GM23338 (cell line): ENCODE measurements around the gene LNP1. TPM values are rescaled to one million over a fixed set of nuclear protein-coding genes. Genes with fewer than 3 reads are reported as not detected.
A peak's percentile ranks its signal among the peaks of the same experiment; 100 is the strongest.

ENCODE experiments used
- ATAC-seq: fragments of 200-7000 bp; cut with Tn5 transposase; 3 replicates; pipeline ENCODE4 v1.9.1; 2020
- DNase-seq: peaks from one replicate; pipeline ENCODE4 v3.0.0-alpha.2; 2015; ENCODE audit warnings: low spot score
- H2AFZ ChIP-seq: fragments of 200-600 bp; sonication (generic); 2 replicates; pipeline ENCODE4 v1.8.0; 2016; ENCODE audit warnings: antibody characterized with exemption, mild to moderate bottlenecking, moderate library complexity
- H3F3A ChIP-seq: fragments of 200-600 bp; sonication (generic); replicated peaks from 2 replicates; pipeline ENCODE4 v1.8.0; 2017; ENCODE audit warnings: antibody characterized with exemption, mixed run types, low read depth
- H3K27ac ChIP-seq: fragments of 200-600 bp; sonication (generic); 2 replicates; pipeline ENCODE4 v1.6.1; 2016; ENCODE audit warnings: low read depth
- H3K27me3 ChIP-seq: fragments of 200-600 bp; sonication (generic); 2 replicates; pipeline ENCODE4 v1.8.0; 2016; ENCODE audit warnings: mild to moderate bottlenecking, mixed run types, moderate library complexity; ENCODE audit not compliant: insufficient read depth
- H3K36me3 ChIP-seq: fragments of 200-600 bp; sonication (generic); 2 replicates; pipeline ENCODE4 v1.8.0; 2016; ENCODE audit warnings: mild to moderate bottlenecking; ENCODE audit not compliant: insufficient read depth
- H3K4me1 ChIP-seq: fragments of 200-600 bp; sonication (generic); 2 replicates; pipeline ENCODE4 v1.8.0; 2016; ENCODE audit warnings: mild to moderate bottlenecking, moderate library complexity; ENCODE audit not compliant: insufficient read depth
- H3K4me2 ChIP-seq: fragments of 200-600 bp; sonication (generic); 2 replicates; pipeline ENCODE4 v1.7.1; 2017; ENCODE audit warnings: mixed run types
- H3K4me3 ChIP-seq: fragments of 200-600 bp; sonication (generic); 2 replicates; pipeline ENCODE4 v1.6.1; 2016; ENCODE audit warnings: mixed run types
- H3K79me2 ChIP-seq: fragments of 200-600 bp; sonication (generic); replicated peaks from 2 replicates; pipeline ENCODE4 v1.8.0; 2017; ENCODE audit warnings: mild to moderate bottlenecking; ENCODE audit not compliant: insufficient read depth
- H3K9me2 ChIP-seq: fragments of 200-600 bp; sonication (generic); 2 replicates; pipeline ENCODE4 v1.8.0; 2017; ENCODE audit not compliant: insufficient read depth
- H4K20me1 ChIP-seq: fragments of 200-600 bp; sonication (generic); replicated peaks from 2 replicates; pipeline ENCODE4 v1.8.0; 2017; ENCODE audit warnings: mild to moderate bottlenecking; ENCODE audit not compliant: insufficient read depth
- H3K27ac Mint-ChIP-seq: 2 replicates; pipeline ENCODE4 v1.8.0; 2020; ENCODE audit warnings: inconsistent platforms, mild to moderate bottlenecking, moderate library complexity, mixed read lengths
- H3K27me3 Mint-ChIP-seq: 3 replicates; pipeline ENCODE4 v1.8.0; 2022; ENCODE audit warnings: low read depth, mild to moderate bottlenecking, moderate library complexity, mixed read lengths, inconsistent platforms; ENCODE audit not compliant: insufficient read depth, poor library complexity
- H3K36me3 Mint-ChIP-seq: 3 replicates; pipeline ENCODE4 v1.8.0; 2021; ENCODE audit warnings: low read depth, mild to moderate bottlenecking, inconsistent platforms, moderate library complexity, mixed read lengths
- H3K4me1 Mint-ChIP-seq: 3 replicates; pipeline ENCODE4 v1.8.0; 2020; ENCODE audit warnings: mild to moderate bottlenecking, inconsistent platforms, mixed read lengths
- H3K4me3 Mint-ChIP-seq: 3 replicates; pipeline ENCODE4 v1.8.0; 2021; ENCODE audit warnings: moderate library complexity, mild to moderate bottlenecking, inconsistent platforms, mixed read lengths
- H3K9me3 Mint-ChIP-seq: 3 replicates; pipeline ENCODE4 v1.8.0; 2020; ENCODE audit warnings: moderate library complexity, mild to moderate bottlenecking, inconsistent platforms, mixed read lengths
- ETS1 ChIP-seq: IDR thresholded peaks from 2 replicates; pipeline ENCODE4 v1.6.1; 2016; ENCODE audit warnings: antibody characterized with exemption
- EZH2 ChIP-seq: fragments of 200-600 bp; sonication (generic); IDR thresholded peaks from one replicate; pipeline ENCODE4 v1.8.0; 2017; ENCODE audit warnings: antibody characterized with exemption, mild to moderate bottlenecking, low read depth; ENCODE audit not compliant: unreplicated experiment
- EZH2phosphoT487 ChIP-seq: fragments of 200-600 bp; sonication (generic); IDR thresholded peaks from one replicate; pipeline ENCODE4 v1.8.1; 2018; ENCODE audit warnings: antibody characterized with exemption; ENCODE audit not compliant: unreplicated experiment
- JUNB ChIP-seq: IDR thresholded peaks from one replicate; pipeline ENCODE4 v1.6.1; 2016; ENCODE audit warnings: antibody characterized with exemption; ENCODE audit not compliant: unreplicated experiment
- NANOG ChIP-seq: IDR thresholded peaks from 2 replicates; pipeline ENCODE4 v1.6.1; 2016; ENCODE audit warnings: antibody characterized with exemption, borderline replicate concordance
- ZNF331 ChIP-seq: fragments of 250-450 bp; sonication (Bioruptor Pico); IDR thresholded peaks from 2 replicates; pipeline ENCODE4 v1.5.0; 2020; ENCODE audit warnings: low read depth, mild to moderate bottlenecking, moderate library complexity
- ZNF462 ChIP-seq: fragments of 250-450 bp; sonication (Bioruptor Pico); IDR thresholded peaks from 2 replicates; pipeline ENCODE4 v1.5.0; 2020; ENCODE audit warnings: mild to moderate bottlenecking, moderate library complexity
- polyA plus RNA-seq: library from polyadenylated mRNA; unstranded; fragments of >200 nt; fragmentation: Nextera tagmentation; extraction: Ambion mirVana; gene quantifications from 2 replicates; pipeline ENCODE4 v1.2.1, GENCODE V29; 2016
- total RNA-seq: library from RNA; depleted of rRNA; stranded (reverse); fragments of >200 nt; shearing (Covaris generic); gene quantifications from 2 replicates; pipeline ENCODE4 v1.2.3, GENCODE V29; 2014

The LNP1 gene
- total and polyA plus RNA-seq, 2 experiments from 2014 or later = 4.7 to 6.7 TPM

DNA sequence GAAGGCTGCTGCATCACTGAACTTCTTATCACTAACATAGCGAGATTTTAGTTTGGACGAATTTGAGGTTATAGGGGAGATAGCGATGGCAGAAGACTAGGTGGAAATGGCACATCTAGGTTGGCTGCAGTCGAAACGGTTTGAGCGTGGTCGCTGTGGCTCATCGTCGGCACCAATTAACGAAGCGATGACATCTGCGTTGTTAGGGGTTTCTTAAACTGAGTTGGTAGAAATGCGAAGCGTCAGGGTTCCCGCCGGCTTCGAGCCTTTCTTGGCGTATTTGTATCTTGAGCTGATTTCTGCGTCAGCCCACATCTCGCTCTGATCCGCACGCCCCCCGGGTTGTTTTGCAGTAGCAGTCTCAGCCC lies 319 bp downstream of the LNP1 start (continued):
- TF ChIP-seq ETS1 (no peak), JUNB (no peak), ZNF462 (no peak)

- Histone ChIP-seq H3K27me3 (no peaks in the 10 kb centered on the region), H3K9me2 (no peaks in the 10 kb centered on the region), H4K20me1 (peaks cover 11% of the 10 kb centered on the region), H3K4me3 (peak overlapping the region; percentile 65), H3F3A (no peaks in the 10 kb centered on the region), H3K36me3 (no peaks in the 10 kb centered on the region), H2AFZ (no peak overlapping the region), H3K27ac (peak overlapping the region; percentile 91; the same call in 1 of the 2 replicates), H3K4me2 (peak overlapping the region; percentile 89), H3K4me1 (peaks cover 16% of the 10 kb centered on the region; the same call in 1 of the 2 replicates), H3K79me2 (peaks cover 87% of the 10 kb centered on the region)
- DNase-seq (peak; percentile 27), ATAC-seq (no peak)
- Mint-ChIP-seq H3K4me3 (peak overlapping the region; percentile 91), H3K27me3 (peaks cover 5% of the 10 kb centered on the region), H3K27ac (peak overlapping the region; percentile 99), H3K4me1 (peaks cover 22% of the 10 kb centered on the region), H3K36me3 (peaks cover 19% of the 10 kb centered on the region), H3K9me3 (no peaks in the 10 kb centered on the region)
- no peak for TF ChIP-seq ZNF331 (CRISPR knock-in tag)
- no peak for TF ChIP-seq NANOG
- no peak for TF ChIP-seq EZH2phosphoT487
- TF ChIP-seq ETS1 = no peak
- no peak for TF ChIP-seq EZH2
These were observed 917 bp downstream of the LNP1 start for GRCh38 chr3:100402256-100402655.
